Measurements from ENCODE around the gene KIRREL3.

GRCh38 chr11:126772267-126772666 lies 228.3 kb downstream of the KIRREL3 start:
- TF ChIP-seq CTCF (IDR thresholded peaks at IDR 0.05 in 8 of 11, conservative IDR thresholded peaks at IDR 0.05 in 3 of 11) (no peak), POLR2A (IDR thresholded peaks at IDR 0.05) (no peak)
